HG02943 (cell line): ENCODE measurements around the gene DUSP12.

Source experiments
- ATAC-seq: cut with Tn5 transposase; IDR thresholded peaks from one replicate; pipeline ENCODE4 v1.9.1; 2021; ENCODE audit warnings: mild to moderate bottlenecking, low read depth, moderate library complexity; ENCODE audit not compliant: unreplicated experiment

Gene DUSP12

DNA sequence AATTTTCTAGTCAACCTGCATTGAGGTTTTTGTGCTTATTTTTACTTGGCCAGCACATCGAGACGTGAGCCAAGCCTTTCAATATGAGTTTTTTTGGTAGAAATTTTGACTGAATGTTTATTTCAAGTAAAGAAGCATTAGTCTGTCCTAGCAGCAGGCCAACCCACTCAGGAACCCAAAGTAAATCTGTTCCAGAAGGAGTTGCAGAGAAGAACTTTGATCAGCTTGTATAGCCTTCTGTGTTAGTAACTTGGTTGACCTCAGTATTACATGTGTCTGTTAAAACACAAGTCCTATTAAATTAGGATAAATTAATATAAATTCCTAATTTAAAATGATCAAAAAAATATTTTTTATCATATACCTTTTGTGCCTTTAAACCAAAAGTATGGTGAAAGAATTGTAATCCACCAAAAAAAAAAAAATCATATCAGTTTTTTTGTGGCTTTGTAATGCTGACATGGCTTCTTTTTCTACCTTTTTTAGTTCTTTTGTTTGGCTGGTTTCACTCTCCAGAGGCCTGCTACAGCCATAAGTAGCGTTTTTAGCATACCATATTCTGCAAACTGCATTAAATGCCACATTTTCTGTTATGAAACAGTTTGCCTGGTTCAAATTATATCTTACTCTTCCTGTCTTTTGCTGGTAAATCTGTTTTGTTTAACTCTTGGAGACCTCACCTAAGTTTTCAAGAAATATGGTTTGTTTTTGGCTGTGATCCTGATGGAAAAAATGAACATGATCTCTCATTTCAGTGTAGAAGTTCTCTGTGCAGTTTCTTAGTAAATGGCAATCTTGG is 56.0 kb downstream of the DUSP12 start:
- no peak for ATAC-seq
